HEK293 (cell line): ENCODE results near the gene PET100.

ENCODE experiments used
- CTCF ChIA-PET: fragments of 350-600 bp; formaldehyde crosslinking; extraction: SDS; loops from one replicate; lab custom pipeline; 2021; ENCODE audit warnings: antibody characterized with exemption; lab: Yijun Ruan, JAX
- POLR2A ChIA-PET: fragments of 300-600 bp; formaldehyde crosslinking; extraction: SDS; loops from one replicate; lab custom pipeline; 2020; ENCODE audit warnings: antibody characterized with exemption, inconsistent platforms; lab: Yijun Ruan, JAX
- H3K27ac ChIP-seq: fragments of 200-500 bp; sonication (Bioruptor generic); 2 replicates; pipeline ENCODE4 v1.5.1; 2014; ENCODE audit warnings: low read depth, low read length, control low read depth, inconsistent platforms; ENCODE audit errors: extremely low read depth
- H3K36me3 ChIP-seq, 2 experiments: fragments of 200-500 bp in 1 of 2; sonication (Bioruptor generic) in 1 of 2; 1 replicate in 1 of 2; 2 replicates in 1 of 2; pipeline ENCODE4 v1.5.1; 2014 to 2017; ENCODE audit warnings: inconsistent platforms in 2 of 2, low read length in 2 of 2; ENCODE audit not compliant: control insufficient read depth in 2 of 2, insufficient read depth in 1 of 2
- H3K4me1 ChIP-seq: fragments of 200-500 bp; sonication (Bioruptor generic); 2 replicates; pipeline ENCODE4 v1.5.1; 2014; ENCODE audit warnings: mild to moderate bottlenecking, low read length, inconsistent platforms; ENCODE audit not compliant: control insufficient read depth, insufficient read depth
- H3K4me3 ChIP-seq: 2 replicates; pipeline ENCODE4 v1.5.1; 2011; ENCODE audit warnings: low read depth, mild to moderate bottlenecking, control low read depth, low read length, moderate library complexity
- H3K9me3 ChIP-seq: fragments of 200-500 bp; sonication (Bioruptor generic); 2 replicates; pipeline ENCODE4 v1.5.1; 2014; ENCODE audit warnings: low read depth, low read length, inconsistent platforms; ENCODE audit not compliant: control insufficient read depth, insufficient read depth
- EGR2 ChIP-seq: fragments of 450-650 bp; formaldehyde crosslinking; IDR thresholded peaks from 2 replicates; pipeline ENCODE4 v1.5.1; 2016; ENCODE audit warnings: low read depth, missing biosample characterization, missing genetic modification characterization
- HOXA7 ChIP-seq: sonication (generic); formaldehyde crosslinking; IDR thresholded peaks from 2 replicates; pipeline ENCODE4 v1.8.1; 2022; ENCODE audit warnings: missing genetic modification reagents, borderline replicate concordance
- KLF1 ChIP-seq: fragments of 450-650 bp; formaldehyde crosslinking; IDR thresholded peaks from 2 replicates; pipeline ENCODE4 v1.5.1; 2016; ENCODE audit warnings: missing biosample characterization, missing genetic modification characterization
- KLF10 ChIP-seq: fragments of 450-650 bp; IDR thresholded peaks from 2 replicates; pipeline ENCODE4 v1.5.1; 2018; ENCODE audit warnings: missing biosample characterization, mild to moderate bottlenecking, missing genetic modification characterization
- KLF16 ChIP-seq: fragments of 450-650 bp; formaldehyde crosslinking; IDR thresholded peaks from 2 replicates; pipeline ENCODE4 v1.5.1; 2017; ENCODE audit warnings: missing biosample characterization, missing genetic modification characterization
- KLF9 ChIP-seq: fragments of 450-650 bp; formaldehyde crosslinking; IDR thresholded peaks from 2 replicates; pipeline ENCODE4 v1.5.1; 2016; ENCODE audit warnings: missing biosample characterization, missing genetic modification characterization, low read depth
- SP2 ChIP-seq: fragments of 450-650 bp; formaldehyde crosslinking; IDR thresholded peaks from 2 replicates; pipeline ENCODE4 v1.5.1; 2016; ENCODE audit warnings: missing biosample characterization, missing genetic modification characterization
- YY1 ChIP-seq: fragments of 450-650 bp; formaldehyde crosslinking; IDR thresholded peaks from 2 replicates; pipeline ENCODE4 v1.5.1; 2018; ENCODE audit warnings: missing biosample characterization, missing genetic modification characterization
- YY2 ChIP-seq: fragments of 450-650 bp; formaldehyde crosslinking; IDR thresholded peaks from 2 replicates; pipeline ENCODE4 v1.5.1; 2016; ENCODE audit warnings: missing biosample characterization, missing genetic modification characterization
- ZBTB26 ChIP-seq: fragments of 450-650 bp; formaldehyde crosslinking; optimal IDR thresholded peaks from 2 replicates; pipeline ENCODE3; 2016; ENCODE audit warnings: missing biosample characterization, mild to moderate bottlenecking, missing genetic modification characterization
- ZBTB44 ChIP-seq: fragments of 450-650 bp; IDR thresholded peaks from 2 replicates; pipeline ENCODE4 v1.5.1; 2018; ENCODE audit warnings: missing biosample characterization, mild to moderate bottlenecking, missing genetic modification characterization
- ZFHX2 ChIP-seq: fragments of 450-650 bp; formaldehyde crosslinking; conservative IDR thresholded peaks from 2 replicates; pipeline ENCODE4 v1.5.1; 2016; ENCODE audit warnings: missing biosample characterization, missing genetic modification characterization
- ZNF175 ChIP-seq: fragments of 450-650 bp; formaldehyde crosslinking; IDR thresholded peaks from 2 replicates; pipeline ENCODE4 v1.5.1; 2016; ENCODE audit warnings: missing biosample characterization, missing genetic modification characterization
- ZNF202 ChIP-seq: fragments of 450-650 bp; formaldehyde crosslinking; IDR thresholded peaks from 2 replicates; pipeline ENCODE4 v1.5.1; 2016; ENCODE audit warnings: missing biosample characterization, missing genetic modification characterization, borderline replicate concordance
- ZNF214 ChIP-seq: fragments of 450-650 bp; formaldehyde crosslinking; IDR thresholded peaks from 2 replicates; pipeline ENCODE4 v1.5.1; 2017; ENCODE audit warnings: missing biosample characterization, mild to moderate bottlenecking, missing genetic modification characterization, borderline replicate concordance
- ZNF223 ChIP-seq: fragments of 450-650 bp; formaldehyde crosslinking; IDR thresholded peaks from 2 replicates; pipeline ENCODE4 v1.5.1; 2016; ENCODE audit warnings: missing biosample characterization, missing genetic modification characterization
- ZNF26 ChIP-seq: fragments of 450-650 bp; formaldehyde crosslinking; IDR thresholded peaks from 2 replicates; pipeline ENCODE4 v1.5.1; 2016; ENCODE audit warnings: missing biosample characterization, missing genetic modification characterization
- ZNF366 ChIP-seq: fragments of 450-650 bp; formaldehyde crosslinking; conservative IDR thresholded peaks from 2 replicates; pipeline ENCODE4 v1.5.1; 2016; ENCODE audit warnings: missing biosample characterization, missing genetic modification characterization
- ZNF488 ChIP-seq: fragments of 450-650 bp; formaldehyde crosslinking; IDR thresholded peaks from 2 replicates; pipeline ENCODE4 v1.5.1; 2016; ENCODE audit warnings: missing biosample characterization, missing genetic modification characterization
- ZNF548 ChIP-seq: fragments of 450-650 bp; formaldehyde crosslinking; IDR thresholded peaks from 2 replicates; pipeline ENCODE4 v1.5.1; 2016; ENCODE audit warnings: missing biosample characterization, missing genetic modification characterization
- ZNF585B ChIP-seq: fragments of 450-650 bp; formaldehyde crosslinking; IDR thresholded peaks from 2 replicates; pipeline ENCODE4 v1.5.1; 2016; ENCODE audit warnings: missing biosample characterization, missing genetic modification characterization
- ZNF623 ChIP-seq: fragments of 450-650 bp; formaldehyde crosslinking; IDR thresholded peaks from 2 replicates; pipeline ENCODE4 v1.5.1; 2016; ENCODE audit warnings: missing biosample characterization, missing genetic modification characterization
- ZNF658 ChIP-seq: fragments of 450-650 bp; formaldehyde crosslinking; IDR thresholded peaks from 2 replicates; pipeline ENCODE4; 2016; ENCODE audit warnings: missing biosample characterization, missing genetic modification characterization
- ZNF777 ChIP-seq: fragments of 450-650 bp; formaldehyde crosslinking; IDR thresholded peaks from 2 replicates; pipeline ENCODE4 v1.5.1; 2017; ENCODE audit warnings: missing biosample characterization, missing genetic modification characterization, borderline replicate concordance
- ZNF792 ChIP-seq: fragments of 450-650 bp; formaldehyde crosslinking; IDR thresholded peaks from 2 replicates; pipeline ENCODE4 v1.5.1; 2016; ENCODE audit warnings: missing biosample characterization, missing genetic modification characterization
- ZNF843 ChIP-seq: fragments of 450-650 bp; formaldehyde crosslinking; IDR thresholded peaks from 2 replicates; pipeline ENCODE4 v1.5.1; 2016; ENCODE audit warnings: missing biosample characterization, missing genetic modification characterization
- ZXDB ChIP-seq: fragments of 450-650 bp; formaldehyde crosslinking; IDR thresholded peaks from 2 replicates; pipeline ENCODE4 v1.5.1; 2016; ENCODE audit warnings: missing biosample characterization, missing genetic modification characterization
- TF ChIP-seq, protein P1 (sequence below): fragments of 450-650 bp; formaldehyde crosslinking; IDR thresholded peaks from 2 replicates; pipeline ENCODE4 v1.5.1; 2016; ENCODE audit warnings: missing biosample characterization, missing genetic modification characterization
- TF ChIP-seq, protein P2 (sequence below): fragments of 450-650 bp; formaldehyde crosslinking; IDR thresholded peaks from 2 replicates; pipeline ENCODE4 v1.5.1; 2017; ENCODE audit warnings: missing biosample characterization, missing genetic modification characterization

PET100 gene

DNA sequence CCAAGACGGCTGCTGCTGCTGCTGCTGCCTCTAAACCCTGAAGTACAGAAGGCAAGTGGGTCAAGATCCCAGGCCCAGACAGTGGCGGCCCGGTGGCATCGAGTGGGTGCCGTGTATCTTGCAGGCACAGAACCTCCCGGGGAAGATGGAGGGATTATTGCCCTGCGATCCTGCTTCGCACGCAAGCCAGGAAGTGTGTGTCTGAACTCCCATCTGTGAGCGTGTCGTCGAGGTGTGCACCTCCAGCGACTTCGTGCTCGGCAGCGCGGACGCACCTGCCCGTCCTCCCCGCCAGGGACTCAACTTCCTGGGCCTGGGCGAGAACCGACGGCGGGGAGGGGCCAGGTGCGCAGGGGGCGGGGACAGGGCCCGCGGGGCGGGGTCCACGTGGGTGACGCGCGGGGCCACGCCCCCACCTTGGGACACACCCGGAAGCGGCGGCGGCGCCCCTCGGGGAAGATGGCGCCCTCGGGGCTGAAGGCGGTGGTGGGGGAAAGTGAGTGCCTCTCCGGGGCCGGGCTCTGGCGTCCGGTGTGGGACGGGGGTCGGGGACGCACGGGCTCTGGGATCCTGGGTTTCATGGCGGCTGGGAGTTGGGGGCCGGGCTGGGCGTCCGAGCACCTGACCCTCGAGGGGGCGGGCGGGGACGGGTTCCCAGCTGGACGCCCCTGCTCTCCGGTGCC, 7.2 kb downstream of the PET100 start, which contains the start of gene STXBP2:
TSS of gene STXBP2 (plus strand) at position 420 of the 683 bp plus-strand sequence. CDS start at position 460, 40 bp downstream.
- ChIA-PET POLR2A (interaction anchor here (1.4 kb wide), 2 partner anchors 7 to 13 kb away, joined by 6 to 7 read pairs; partner anchors contain the start of genes PET100 and XAB2), CTCF (interaction anchor here (0.5 to 2.0 kb wide), 3 partner anchors 44 to 68 kb away, joined by 3 to 7 read pairs (median 5); partner anchors contain the start of gene TRAPPC5)
- Histone ChIP-seq H3K9me3 (no peaks in the 10 kb centered on the region), H3K36me3 (peaks cover 7 to 15% of the 10 kb centered on the region in 2 experiments; a peak in 2 of 3 replicates), H3K4me1 (no peaks in the 10 kb centered on the region), H3K4me3 (peak within 1 kb of the TSS; percentile 83), H3K27ac (peak within 1 kb of the TSS; percentile 29; the same call in 1 of the 2 replicates)
- no peak for TF ChIP-seq ZNF488 (tag by site-specific recombination)
- TF ChIP-seq, protein P1, sequence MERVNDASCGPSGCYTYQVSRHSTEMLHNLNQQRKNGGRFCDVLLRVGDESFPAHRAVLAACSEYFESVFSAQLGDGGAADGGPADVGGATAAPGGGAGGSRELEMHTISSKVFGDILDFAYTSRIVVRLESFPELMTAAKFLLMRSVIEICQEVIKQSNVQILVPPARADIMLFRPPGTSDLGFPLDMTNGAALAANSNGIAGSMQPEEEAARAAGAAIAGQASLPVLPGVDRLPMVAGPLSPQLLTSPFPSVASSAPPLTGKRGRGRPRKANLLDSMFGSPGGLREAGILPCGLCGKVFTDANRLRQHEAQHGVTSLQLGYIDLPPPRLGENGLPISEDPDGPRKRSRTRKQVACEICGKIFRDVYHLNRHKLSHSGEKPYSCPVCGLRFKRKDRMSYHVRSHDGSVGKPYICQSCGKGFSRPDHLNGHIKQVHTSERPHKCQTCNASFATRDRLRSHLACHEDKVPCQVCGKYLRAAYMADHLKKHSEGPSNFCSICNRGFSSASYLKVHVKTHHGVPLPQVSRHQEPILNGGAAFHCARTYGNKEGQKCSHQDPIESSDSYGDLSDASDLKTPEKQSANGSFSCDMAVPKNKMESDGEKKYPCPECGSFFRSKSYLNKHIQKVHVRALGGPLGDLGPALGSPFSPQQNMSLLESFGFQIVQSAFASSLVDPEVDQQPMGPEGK (tag by site-specific recombination) = peak; percentile 72; the same call in 1 of the 2 replicates
- peak; percentile 37 for TF ChIP-seq ZBTB26 (tag by site-specific recombination)
- peak; percentile 59 for TF ChIP-seq SP2
- TF ChIP-seq KLF10 (tag by site-specific recombination) = peak; percentile 58; the same call in 1 of the 2 replicates
- no peak for TF ChIP-seq ZNF26
- 0 out of 2 replicates have a peak, but pooled peaks have one; percentile 7 for TF ChIP-seq ZNF623 (tag by site-specific recombination)
- TF ChIP-seq ZFHX2 = peak; percentile 35
- 0 out of 2 replicates have a peak, but pooled peaks have one; percentile 30 for TF ChIP-seq KLF16 (tag by site-specific recombination)
- 0 out of 2 replicates have a peak, but pooled peaks have one; percentile 14 for TF ChIP-seq EGR2
- TF ChIP-seq ZBTB44 = no peak
- TF ChIP-seq ZNF585B (tag by site-specific recombination) = no peak
- TF ChIP-seq ZNF777 (tag by site-specific recombination) = peak; percentile 83; the same call in 1 of the 2 replicates
- TF ChIP-seq ZNF843 = 0 out of 2 replicates have a peak, but pooled peaks have one; percentile 18
- TF ChIP-seq HOXA7 (CRISPR knock-in tag) = no peak
- no peak for TF ChIP-seq ZNF223 (tag by site-specific recombination)
- no peak for TF ChIP-seq ZNF792 (tag by site-specific recombination)
- TF ChIP-seq KLF9 (tag by site-specific recombination) = peak; percentile 95
- no peak for TF ChIP-seq ZNF175 (tag by site-specific recombination)
- peak; percentile 76 for TF ChIP-seq YY1
- peak; percentile 68 for TF ChIP-seq ZNF366 (tag by site-specific recombination)
- 0 out of 2 replicates have a peak, but pooled peaks have one; percentile 43 for TF ChIP-seq ZXDB (tag by site-specific recombination)
- no peak for TF ChIP-seq ZNF548 (tag by site-specific recombination)
- TF ChIP-seq KLF1 (tag by site-specific recombination) = peak; percentile 57; the same call in 1 of the 2 replicates
- TF ChIP-seq ZNF202 = no peak
- TF ChIP-seq ZNF214 (tag by site-specific recombination) = no peak
- no peak for TF ChIP-seq ZNF658 (tag by site-specific recombination)
- TF ChIP-seq YY2 (tag by site-specific recombination) = peak; percentile 57; the same call in 1 of the 2 replicates
- TF ChIP-seq, protein P2, sequence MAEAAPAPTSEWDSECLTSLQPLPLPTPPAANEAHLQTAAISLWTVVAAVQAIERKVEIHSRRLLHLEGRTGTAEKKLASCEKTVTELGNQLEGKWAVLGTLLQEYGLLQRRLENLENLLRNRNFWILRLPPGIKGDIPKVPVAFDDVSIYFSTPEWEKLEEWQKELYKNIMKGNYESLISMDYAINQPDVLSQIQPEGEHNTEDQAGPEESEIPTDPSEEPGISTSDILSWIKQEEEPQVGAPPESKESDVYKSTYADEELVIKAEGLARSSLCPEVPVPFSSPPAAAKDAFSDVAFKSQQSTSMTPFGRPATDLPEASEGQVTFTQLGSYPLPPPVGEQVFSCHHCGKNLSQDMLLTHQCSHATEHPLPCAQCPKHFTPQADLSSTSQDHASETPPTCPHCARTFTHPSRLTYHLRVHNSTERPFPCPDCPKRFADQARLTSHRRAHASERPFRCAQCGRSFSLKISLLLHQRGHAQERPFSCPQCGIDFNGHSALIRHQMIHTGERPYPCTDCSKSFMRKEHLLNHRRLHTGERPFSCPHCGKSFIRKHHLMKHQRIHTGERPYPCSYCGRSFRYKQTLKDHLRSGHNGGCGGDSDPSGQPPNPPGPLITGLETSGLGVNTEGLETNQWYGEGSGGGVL (tag by site-specific recombination) = peak; percentile 61
